Activated B cell treated with CpG ODN at 0.5 μM for 24 hours (primary cell): ENCODE data around the gene RPL7L1. TPM values are rescaled to one million over a fixed set of nuclear protein-coding genes. Genes with fewer than 3 reads are reported as not detected.
A peak's percentile ranks its signal among the peaks of the same experiment; 100 is the strongest.

ENCODE experiments used
- ATAC-seq: fragments of 200-7000 bp; cut with Tn5 transposase; one replicate; pipeline ENCODE4 v1.10.0; 2021; ENCODE audit warnings: low read depth, mild to moderate bottlenecking, moderate library complexity
- CTCF ChIA-PET: fragments of 350-600 bp; sonication (Branson Sonifier 250); formaldehyde crosslinking; loops from one replicate; lab custom pipeline; 2021; ENCODE audit warnings: antibody characterized with exemption; lab: Charles Lee
- POLR2A ChIA-PET: fragments of 350-600 bp; sonication (Branson Sonifier 250); formaldehyde crosslinking; loops from one replicate; lab custom pipeline; 2021; ENCODE audit warnings: antibody characterized with exemption; lab: Charles Lee
- DNase-seq: peaks from one replicate; pipeline ENCODE4 v3.0.0; 2022
- H3K27ac Mint-ChIP-seq: one replicate; pipeline ENCODE4 v1.8.0; 2020; ENCODE audit warnings: mixed read lengths
- H3K27me3 Mint-ChIP-seq: one replicate; pipeline ENCODE4 v1.8.0; 2021; ENCODE audit warnings: mixed read lengths
- H3K36me3 Mint-ChIP-seq: one replicate; pipeline ENCODE4 v1.8.0; 2021; ENCODE audit warnings: low read depth, mixed read lengths
- H3K4me1 Mint-ChIP-seq: one replicate; pipeline ENCODE4 v1.8.0; 2021; ENCODE audit warnings: mixed read lengths
- H3K4me3 Mint-ChIP-seq: one replicate; pipeline ENCODE4 v1.8.0; 2020; ENCODE audit warnings: mild to moderate bottlenecking, mixed read lengths
- H3K9me3 Mint-ChIP-seq: one replicate; pipeline ENCODE4 v1.8.0; 2020; ENCODE audit warnings: mixed read lengths
- intact Hi-C: fragments of 100-400 bp; cut with micrococcal nuclease; formaldehyde crosslinking; loops from one replicate; pipeline ENCODE4 v1.15.1; 2024
- total RNA-seq: library from RNA; stranded (reverse); gene quantifications from 2 replicates; pipeline ENCODE4 v1.2.3, GENCODE V29; 2022
- TF ChIP-seq, protein P1 (sequence below): fragments of 200-600 bp; IDR thresholded peaks from one replicate; pipeline ENCODE4 v1.8.0; 2022; ENCODE audit warnings: antibody characterized with exemption, mild to moderate bottlenecking

Gene RPL7L1
- total RNA-seq, 1 donor from 2014 or later: 110 TPM

DNA sequence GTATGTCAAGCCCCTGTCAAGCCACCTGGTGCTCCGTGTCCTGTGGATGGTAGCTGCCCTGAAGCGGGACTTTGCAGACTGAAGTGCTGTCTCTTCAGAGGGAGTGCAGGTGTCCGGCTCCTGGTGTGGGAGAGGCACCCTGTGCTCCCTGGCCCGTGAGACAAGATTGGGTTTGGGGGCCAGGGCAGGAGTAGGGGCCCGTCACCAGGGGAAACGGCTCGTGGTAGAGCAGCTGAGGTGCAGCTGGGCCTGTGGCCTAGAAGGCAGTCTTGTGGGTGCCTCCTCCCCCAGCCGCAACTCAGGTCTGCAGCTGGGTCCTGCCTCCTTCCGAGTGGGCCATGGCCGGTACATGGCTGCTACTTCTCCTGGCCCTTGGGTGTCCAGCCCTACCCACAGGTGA, 36.3 kb downstream of the RPL7L1 start, which contains the start of gene PTCRA:
PTCRA (plus strand) TSS at position 322 of the 400 bp plus-strand sequence; CDS start at position 339, 17 bp downstream.
- intact Hi-C loops: no loop called here
- CTCF ChIA-PET: no interaction called here
- Mint-ChIP-seq H3K27ac (no peak within 1 kb of the TSS), H3K36me3 (no peaks in the 10 kb centered on the region), H3K4me1 (peaks cover 8% of the 10 kb centered on the region), H3K4me3 (no peak within 1 kb of the TSS), H3K9me3 (no peaks in the 10 kb centered on the region), H3K27me3 (no peaks in the 10 kb centered on the region)
- TF ChIP-seq, protein P1, sequence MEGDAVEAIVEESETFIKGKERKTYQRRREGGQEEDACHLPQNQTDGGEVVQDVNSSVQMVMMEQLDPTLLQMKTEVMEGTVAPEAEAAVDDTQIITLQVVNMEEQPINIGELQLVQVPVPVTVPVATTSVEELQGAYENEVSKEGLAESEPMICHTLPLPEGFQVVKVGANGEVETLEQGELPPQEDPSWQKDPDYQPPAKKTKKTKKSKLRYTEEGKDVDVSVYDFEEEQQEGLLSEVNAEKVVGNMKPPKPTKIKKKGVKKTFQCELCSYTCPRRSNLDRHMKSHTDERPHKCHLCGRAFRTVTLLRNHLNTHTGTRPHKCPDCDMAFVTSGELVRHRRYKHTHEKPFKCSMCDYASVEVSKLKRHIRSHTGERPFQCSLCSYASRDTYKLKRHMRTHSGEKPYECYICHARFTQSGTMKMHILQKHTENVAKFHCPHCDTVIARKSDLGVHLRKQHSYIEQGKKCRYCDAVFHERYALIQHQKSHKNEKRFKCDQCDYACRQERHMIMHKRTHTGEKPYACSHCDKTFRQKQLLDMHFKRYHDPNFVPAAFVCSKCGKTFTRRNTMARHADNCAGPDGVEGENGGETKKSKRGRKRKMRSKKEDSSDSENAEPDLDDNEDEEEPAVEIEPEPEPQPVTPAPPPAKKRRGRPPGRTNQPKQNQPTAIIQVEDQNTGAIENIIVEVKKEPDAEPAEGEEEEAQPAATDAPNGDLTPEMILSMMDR: no peak
- POLR2A ChIA-PET: interaction anchor here (0.7 to 3.1 kb wide), 3 partner anchors 9 to 48 kb away, joined by 3 to 20 read pairs (median 5); partner anchors contain the start of gene CNPY3
- ATAC-seq (peak; percentile 50), DNase-seq (no peak)

DNA sequence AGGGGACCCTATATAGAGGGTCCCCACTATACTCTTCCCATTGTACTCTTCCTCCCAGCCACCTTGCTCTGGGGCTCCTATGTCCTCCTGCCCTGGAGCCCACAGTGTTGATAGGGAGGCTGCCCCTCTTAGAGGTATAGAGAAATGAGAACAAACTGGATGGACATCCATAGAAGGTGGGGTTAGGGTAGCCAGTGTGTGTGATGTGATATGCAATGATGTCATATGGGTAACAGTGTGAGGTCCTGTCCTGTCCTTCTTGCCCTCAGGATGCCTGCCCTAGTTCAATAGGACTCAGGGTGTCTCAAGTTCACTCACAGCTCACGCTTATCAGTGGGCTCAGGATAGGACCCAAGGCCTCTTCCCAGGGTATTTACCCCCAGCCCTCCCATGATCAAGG, 36.9 kb downstream of the RPL7L1 start:
- H3K9me3 Mint-ChIP-seq: no peaks in the 10 kb centered on the region
- ATAC-seq (no peak), DNase-seq (no peak)
- ChIA-PET POLR2A (interaction anchor here (1.1 kb wide), 1 partner anchor 13 kb away, joined by 5 read pairs; the partner anchor contains the start of gene CNPY3), CTCF (no interaction called here)
- no peak overlapping the region for H3K4me3 Mint-ChIP-seq
- TF ChIP-seq, protein P1: no peak
- H3K27ac Mint-ChIP-seq: no peak overlapping the region
- no peaks in the 10 kb centered on the region for H3K27me3 Mint-ChIP-seq
- intact Hi-C loops: no loop called here
- no peaks in the 10 kb centered on the region for H3K36me3 Mint-ChIP-seq
- H3K4me1 Mint-ChIP-seq: peaks cover 7% of the 10 kb centered on the region

DNA sequence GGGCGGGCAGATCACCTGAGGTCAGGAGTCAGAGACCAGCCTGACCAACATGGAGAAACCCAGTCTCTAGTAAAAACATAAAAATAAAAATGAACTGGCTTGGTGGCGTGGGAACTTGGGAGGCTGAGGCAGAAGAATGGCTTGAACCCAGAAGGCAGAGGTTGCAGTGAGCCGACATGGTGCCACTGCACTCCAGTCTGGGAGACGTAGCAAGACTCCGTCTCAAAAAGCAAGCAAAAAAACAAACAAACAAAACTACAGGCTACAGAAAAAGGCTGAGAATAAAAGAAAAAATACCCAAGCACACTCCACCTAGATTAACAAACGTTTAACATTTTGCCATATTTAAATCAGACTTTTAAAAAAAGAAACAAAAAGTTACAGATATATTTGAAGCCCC, 42.4 kb downstream of the RPL7L1 start:
- H3K9me3 Mint-ChIP-seq: no peaks in the 10 kb centered on the region
- DNase-seq (no peak), ATAC-seq (no peak)
- H3K4me1 Mint-ChIP-seq: peaks cover 18% of the 10 kb centered on the region
- H3K4me3 Mint-ChIP-seq: no peak overlapping the region
- CTCF ChIA-PET: no interaction called here
- intact Hi-C loops: no loop called here
- TF ChIP-seq, protein P1: no peak
- H3K27ac Mint-ChIP-seq: no peak overlapping the region
- no peaks in the 10 kb centered on the region for H3K36me3 Mint-ChIP-seq
- POLR2A ChIA-PET: interaction anchor here (0.6 to 0.7 kb wide), 4 partner anchors 13 to 59 kb away, joined by 4 to 10 read pairs (median 4); partner anchors contain the start of gene PEX6
- H3K27me3 Mint-ChIP-seq: no peaks in the 10 kb centered on the region

DNA sequence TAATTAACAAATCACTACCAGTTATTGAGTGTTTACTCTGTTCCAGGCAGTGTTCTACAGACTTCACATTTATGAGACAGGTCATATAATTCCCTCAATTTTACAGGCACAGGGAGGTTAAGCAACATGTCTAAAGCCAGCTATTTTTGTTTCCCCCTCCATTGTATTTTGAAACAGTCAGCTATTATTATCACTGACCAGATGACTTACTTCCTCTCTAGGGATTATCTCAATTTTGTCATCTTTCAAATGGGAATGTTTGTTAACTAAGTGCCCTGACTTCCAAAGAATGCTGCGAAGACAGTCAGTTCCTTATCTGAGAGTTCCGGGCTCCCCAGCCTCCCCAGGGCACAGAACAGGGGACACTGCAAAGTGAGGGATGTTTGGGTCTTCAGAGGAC, 44.2 kb downstream of the RPL7L1 start:
- CTCF ChIA-PET: no interaction called here
- POLR2A ChIA-PET: no interaction called here
- Mint-ChIP-seq H3K36me3 (no peaks in the 10 kb centered on the region), H3K9me3 (no peaks in the 10 kb centered on the region), H3K27me3 (no peaks in the 10 kb centered on the region), H3K4me1 (peaks cover 23% of the 10 kb centered on the region), H3K27ac (no peak overlapping the region), H3K4me3 (no peak overlapping the region)
- TF ChIP-seq, protein P1: no peak
- no peak for ATAC-seq
- intact Hi-C loops: no loop called here
- DNase-seq: no peak

DNA sequence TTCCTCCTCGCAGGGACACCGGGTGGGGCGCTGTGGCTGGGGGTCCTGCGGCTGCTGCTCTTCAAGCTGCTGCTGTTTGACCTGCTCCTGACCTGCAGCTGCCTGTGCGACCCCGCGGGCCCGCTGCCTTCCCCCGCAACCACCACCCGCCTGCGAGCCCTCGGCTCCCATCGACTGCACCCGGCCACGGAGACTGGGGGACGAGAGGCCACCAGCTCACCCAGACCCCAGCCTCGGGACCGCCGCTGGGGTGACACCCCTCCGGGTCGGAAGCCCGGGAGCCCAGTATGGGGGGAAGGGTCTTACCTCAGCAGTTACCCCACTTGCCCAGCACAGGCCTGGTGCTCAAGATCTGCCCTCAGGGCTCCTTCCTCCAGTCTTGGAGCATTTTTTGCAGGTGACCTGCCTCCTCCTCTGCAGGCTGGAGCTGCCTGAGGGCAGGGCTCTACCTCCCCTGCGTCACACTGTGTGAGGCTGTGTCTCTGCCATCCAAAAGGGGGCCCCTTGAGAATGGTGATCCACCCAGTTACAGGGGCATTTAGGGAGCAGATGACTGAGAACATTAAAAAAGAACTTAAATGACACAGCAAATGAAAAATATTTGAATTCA, 45.9 kb downstream of the RPL7L1 start:
- ChIA-PET POLR2A (interaction anchor here (0.8 to 0.9 kb wide), 2 partner anchors 10 to 59 kb away, joined by 3 to 5 read pairs; partner anchors contain the start of genes PPP2R5D and PTCRA), CTCF (no interaction called here)
- Mint-ChIP-seq H3K27ac (peak overlapping the region; percentile 59), H3K4me1 (peaks cover 33% of the 10 kb centered on the region), H3K36me3 (peaks cover 10% of the 10 kb centered on the region), H3K27me3 (no peaks in the 10 kb centered on the region), H3K4me3 (no peak overlapping the region), H3K9me3 (no peaks in the 10 kb centered on the region)
- intact Hi-C loops: no loop called here
- ATAC-seq: no peak
- TF ChIP-seq, protein P1: no peak
- no peak for DNase-seq
